ENCODE data around the gene ELP1. TPM values are rescaled to one million over a fixed set of nuclear protein-coding genes. Genes with fewer than 3 reads are reported as not detected.
A peak's percentile ranks its signal among the peaks of the same experiment; 100 is the strongest.

Gene ELP1
- total and polyA plus RNA-seq, 2 of the 4 experiments (the other 2 are of a cell fraction) = 20.0 to 43.2 TPM

GRCh38 chr9:108972626-108973209 lies 38.8 kb upstream of the ELP1 start:
- Histone ChIP-seq H4K20me1 (ENCODE audit: insufficient read depth, low read length) (no peaks in the 10 kb centered on the region), H3K23ac (ENCODE audit: low read depth, low read length) (no peak overlapping the region), H4K8ac (ENCODE audit: low read depth in 2 of 2, low read length in 2 of 2) (no peak overlapping the region), H2AFZ (replicated peaks; ENCODE audit: low read length, poor library complexity) (no peak overlapping the region), H2BK120ac (ENCODE audit: low read depth, low read length) (no peak overlapping the region), H3K9ac (ENCODE audit: low read depth, low read length) (no peak overlapping the region), H3K36me3 (ENCODE audit: control insufficient read depth, insufficient read depth, low read length) (peaks cover 8% of the 10 kb centered on the region), H3K27me3 (ENCODE audit: control insufficient read depth, insufficient read depth, low read length) (no peaks in the 10 kb centered on the region), H3K9me1 (ENCODE audit: insufficient read depth, low read length) (no peaks in the 10 kb centered on the region), H2BK15ac (ENCODE audit: low read depth, low read length) (no peak overlapping the region), H3K14ac (replicated peaks; ENCODE audit: low read depth, low read length) (no peak overlapping the region), H3K4me3 (ENCODE audit: insufficient read depth, low read depth, low read length) (no peak overlapping the region), H3K18ac (ENCODE audit: low read depth, low read length) (no peak overlapping the region), H3K4me2 (ENCODE audit: low read depth, low read length) (no peak overlapping the region), H3K4me1 (ENCODE audit: control insufficient read depth, insufficient read depth, low read length) (no peaks in the 10 kb centered on the region), H2BK20ac (ENCODE audit: low read depth, low read length) (no peak overlapping the region), H2BK5ac (ENCODE audit: low read depth, low read length, poor library complexity, severe bottlenecking) (no peak overlapping the region), H2AK9ac (replicated peaks; ENCODE audit: low read depth, low read length, poor library complexity) (no peak overlapping the region), H4K5ac (ENCODE audit: low read depth, low read length) (no peak overlapping the region), H2AK5ac (ENCODE audit: low read depth, low read length) (no peak overlapping the region), H3K9me3 (ENCODE audit: control insufficient read depth, insufficient read depth, low read length) (no peaks in the 10 kb centered on the region), H4K91ac (ENCODE audit: insufficient read depth, low read depth, low read length) (no peak overlapping the region), H3K79me1 (ENCODE audit: low read depth in 1 of 2, low read length in 2 of 2) (peaks cover 5 to 7% of the 10 kb centered on the region in 2 experiments; a peak in 2 of 4 replicates), H3K56ac (ENCODE audit: extremely low read depth, insufficient read depth, low read length) (no peak overlapping the region), H3K4ac (ENCODE audit: low read depth, low read length) (no peak overlapping the region), H3K27ac (ENCODE audit: insufficient read depth, low read length) (no peak overlapping the region)
- in situ Hi-C loops (cut with MboI; ENCODE audit: low sequenced_read_pairs) (no loop called here), dilution Hi-C loops (cut with HindIII; ENCODE audit: low sequenced_read_pairs, unreplicated experiment) (no loop called here), intact Hi-C loops (cut with micrococcal nuclease) (no loop called here)
- DNase-seq (peak; percentile 31), ATAC-seq (ENCODE audit: low read depth) (peak; percentile 71)
- TF ChIP-seq MXI1 (IDR thresholded peaks at IDR 0.05; ENCODE audit: borderline replicate concordance, low read depth, low read length) (no peak), MAZ (IDR thresholded peaks at IDR 0.05; ENCODE audit: borderline replicate concordance, low read depth, low read length) (no peak), CEBPB (IDR thresholded peaks at IDR 0.05; ENCODE audit: low read depth, low read length) (no peak), CHD1 (IDR thresholded peaks at IDR 0.05; ENCODE audit: low read depth, low read length) (no peak), MAFK (IDR thresholded peaks at IDR 0.05; ENCODE audit: low read depth, low read length) (no peak), ELK1 (IDR thresholded peaks at IDR 0.05; ENCODE audit: borderline replicate concordance, low read depth, low read length) (no peak), RCOR1 (IDR thresholded peaks at IDR 0.05; ENCODE audit: insufficient replicate concordance, low read length) (no peak), FOS (IDR thresholded peaks at IDR 0.05; ENCODE audit: low read depth, low read length) (no peak), SMC3 (IDR thresholded peaks at IDR 0.05; ENCODE audit: low read depth, low read length) (no peak)
- TF ChIP-seq, protein P1, sequence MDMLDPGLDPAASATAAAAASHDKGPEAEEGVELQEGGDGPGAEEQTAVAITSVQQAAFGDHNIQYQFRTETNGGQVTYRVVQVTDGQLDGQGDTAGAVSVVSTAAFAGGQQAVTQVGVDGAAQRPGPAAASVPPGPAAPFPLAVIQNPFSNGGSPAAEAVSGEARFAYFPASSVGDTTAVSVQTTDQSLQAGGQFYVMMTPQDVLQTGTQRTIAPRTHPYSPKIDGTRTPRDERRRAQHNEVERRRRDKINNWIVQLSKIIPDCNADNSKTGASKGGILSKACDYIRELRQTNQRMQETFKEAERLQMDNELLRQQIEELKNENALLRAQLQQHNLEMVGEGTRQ (IDR thresholded peaks at IDR 0.05; ENCODE audit: low read depth, low read length) = no peak
- no TSS peak for BruUV-seq (replicated peaks)
- ChIA-PET POLR2A (ENCODE audit: unreplicated experiment) (interaction anchor here (0.9 kb wide), 1 partner anchor 18 kb away, joined by 3 read pairs; no protein-coding TSS in a partner anchor), CTCF (no interaction called here)
- no CpG with 5 or more reads among the region's 2 CpGs for WGBS, 2 experiments (ENCODE audit: extremely low coverage in 2 of 2, insufficient read length in 1 of 2)
